Esophagus (tissue), 2 donors: ENCODE data around the gene GGTLC1. TPM values are rescaled to one million over a fixed set of nuclear protein-coding genes. Genes with fewer than 3 reads are reported as not detected.
"Not testable (repeated sequence)": the region's sequence is repeated elsewhere in the genome, so short reads cannot be mapped to it uniquely, and the experiment has no call there.

Source experiments
- H3K27ac ChIP-seq, 2 donors: one replicate each; pipeline ENCODE4 v1.5.1; 2013; ENCODE audit warnings: low read depth in 2 of 2, mild to moderate bottlenecking in 2 of 2, inconsistent platforms in 1 of 2, low read length in 1 of 2, moderate library complexity in 1 of 2
- H3K27me3 ChIP-seq, 2 donors: one replicate each; pipeline ENCODE4 v1.6.1; 2013; ENCODE audit warnings: low read length in 2 of 2, control low read depth in 1 of 2, mild to moderate bottlenecking in 1 of 2; ENCODE audit not compliant: insufficient read depth in 2 of 2, control insufficient read depth in 1 of 2
- H3K36me3 ChIP-seq, 2 donors: one replicate each; pipeline ENCODE4 v1.6.1; 2013; ENCODE audit warnings: low read length in 1 of 2; ENCODE audit not compliant: control insufficient read depth in 2 of 2, insufficient read depth in 2 of 2
- H3K4me1 ChIP-seq, 2 donors: one replicate each; pipeline ENCODE4 v1.6.1; 2013; ENCODE audit warnings: low read length in 1 of 2; ENCODE audit not compliant: control insufficient read depth in 2 of 2, insufficient read depth in 2 of 2
- H3K4me3 ChIP-seq, 2 donors: one replicate each; pipeline ENCODE4 v1.5.1; 2013; ENCODE audit warnings: low read length in 2 of 2, mild to moderate bottlenecking in 2 of 2, low read depth in 1 of 2, moderate library complexity in 1 of 2
- H3K9me3 ChIP-seq, 2 donors: one replicate each; pipeline ENCODE4 v1.6.1; 2013; ENCODE audit warnings: mild to moderate bottlenecking in 2 of 2, low read depth in 1 of 2, low read length in 1 of 2, moderate library complexity in 1 of 2; ENCODE audit not compliant: control insufficient read depth in 2 of 2, insufficient read depth in 1 of 2
- WGBS, 2 donors: extraction: QIAGEN DNeasy Blood & Tissue Kit; methylation state at CpG; one replicate each; pipeline ENCODE4 v1.1.7; 2013; 5-methylcytosine and 5-hydroxymethylcytosine counted together
- polyA plus RNA-seq, 2 donors: library from polyadenylated mRNA; stranded (reverse); fragments of 200-250 nt; gene quantifications; one replicate each; pipeline ENCODE4 v1.2.3, GENCODE V29; 2013
- donor health status: healthy with polysubstance abuse.
- donor health status: Bipolar disorder and iron deficiency.

The GGTLC1 gene
- polyA plus RNA-seq, 2 donors, result not detected

GRCh38 chr20:23995905-23996666 lies 7.5 kb upstream of the GGTLC1 start:
- Histone ChIP-seq H3K27me3 (no peaks in the 10 kb centered on the region), H3K9me3 (no peaks in the 10 kb centered on the region), H3K4me3 (no peak overlapping the region), H3K4me1 (no peaks in the 10 kb centered on the region), H3K36me3 (no peaks in the 10 kb centered on the region), H3K27ac (no peak overlapping the region)
- 46 to 52% methylated on average over 11 of the region's 11 CpGs for WGBS, 2 donors

GRCh38 chr20:23995291-23995690 lies 6.7 kb upstream of the GGTLC1 start:
- H3K36me3 ChIP-seq, H3K27ac ChIP-seq, H3K9me3 ChIP-seq, H3K4me3 ChIP-seq, H3K27me3 ChIP-seq, H3K4me1 ChIP-seq: not testable (repeated sequence)
- WGBS, 2 donors, result 84 to 86% methylated on average over 5 to 6 of the region's 6 CpGs

- WGBS, 2 donors, result 85 to 86% methylated on average over 14 of the region's 14 CpGs
- H3K27ac ChIP-seq, H3K4me1 ChIP-seq, H3K9me3 ChIP-seq, H3K36me3 ChIP-seq, H3K4me3 ChIP-seq, H3K27me3 ChIP-seq: not testable (repeated sequence)
These were observed 5.5 kb upstream of the GGTLC1 start for GRCh38 chr20:23994001-23994633.

DNA sequence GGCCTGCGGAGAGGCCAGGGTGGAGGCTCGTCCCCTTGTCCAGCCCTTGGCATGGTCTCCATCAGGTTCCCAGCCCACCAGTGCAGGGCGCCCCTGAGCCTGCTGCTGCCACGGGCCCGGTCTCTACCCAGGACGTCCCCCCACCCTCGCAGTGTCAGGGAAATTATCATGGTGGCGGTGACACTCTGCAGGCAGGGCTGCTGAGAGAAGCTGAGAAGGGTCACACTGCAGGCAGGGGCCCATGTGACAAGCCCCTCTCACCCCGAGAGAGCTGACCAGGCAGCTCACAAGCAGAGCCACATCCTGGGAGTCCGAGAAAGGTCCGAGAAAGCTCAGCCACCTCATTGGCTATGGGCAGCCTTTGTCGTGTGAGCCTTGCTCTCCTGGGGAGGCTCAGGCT lies 4.9 kb upstream of the GGTLC1 start:
- H3K4me1 ChIP-seq, H3K27me3 ChIP-seq, H3K4me3 ChIP-seq, H3K9me3 ChIP-seq, H3K36me3 ChIP-seq, H3K27ac ChIP-seq: not testable (repeated sequence)
- WGBS, 2 donors, result 83 to 84% methylated on average over 12 of the region's 12 CpGs

GRCh38 chr20:23990296-23990695 lies 1.7 kb upstream of the GGTLC1 start:
- not testable (repeated sequence) for H3K4me3 ChIP-seq, H3K4me1 ChIP-seq, H3K36me3 ChIP-seq, H3K27me3 ChIP-seq, H3K9me3 ChIP-seq, H3K27ac ChIP-seq
- 85% methylated on average over 12 of the region's 12 CpGs for WGBS, 2 donors

- not testable (repeated sequence) for H3K27ac ChIP-seq, H3K27me3 ChIP-seq
- WGBS, 2 donors, result 91 to 94% methylated on average over 4 to 9 of the region's 9 CpGs
These were observed 387 bp upstream of the GGTLC1 start for GRCh38 chr20:23988966-23989365.

DNA sequence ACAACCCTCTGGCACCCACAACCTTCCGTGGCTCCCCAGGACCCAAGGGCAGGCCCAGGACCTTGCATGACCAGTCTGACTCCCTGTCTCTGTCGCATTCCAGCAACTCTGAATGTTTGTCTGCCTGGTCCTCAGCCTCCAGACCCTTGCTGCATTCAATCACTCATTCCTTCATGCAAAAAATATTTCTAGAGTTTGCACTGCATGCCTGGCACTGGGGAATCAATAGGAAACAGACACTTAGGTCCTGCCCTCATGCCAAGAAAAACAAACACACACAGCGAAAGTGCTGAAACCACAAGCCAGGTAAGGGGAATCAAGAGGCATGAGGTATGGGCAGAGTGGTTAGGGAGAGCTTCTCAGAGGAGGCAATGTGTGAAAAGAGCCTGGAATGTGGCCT lies 1.9 kb downstream of the GGTLC1 start:
- 52 to 78% methylated on average over 1 to 3 of the region's 3 CpGs for WGBS, 2 donors
- not testable (repeated sequence) for H3K27ac ChIP-seq, H3K4me3 ChIP-seq, H3K9me3 ChIP-seq, H3K27me3 ChIP-seq, H3K36me3 ChIP-seq, H3K4me1 ChIP-seq

More at GRCh38 chr20:23988966-23989365, 387 bp upstream of the GGTLC1 start:
- not testable (repeated sequence) for H3K4me1 ChIP-seq, H3K4me3 ChIP-seq, H3K9me3 ChIP-seq, H3K36me3 ChIP-seq

- WGBS, 2 donors, result 93 to 95% methylated on average over 14 of the region's 14 CpGs
- H3K4me3 ChIP-seq, H3K4me1 ChIP-seq, H3K9me3 ChIP-seq, H3K27me3 ChIP-seq, H3K36me3 ChIP-seq, H3K27ac ChIP-seq: not testable (repeated sequence)
These were observed 2.3 kb downstream of the GGTLC1 start for GRCh38 chr20:23986310-23986709.

DNA sequence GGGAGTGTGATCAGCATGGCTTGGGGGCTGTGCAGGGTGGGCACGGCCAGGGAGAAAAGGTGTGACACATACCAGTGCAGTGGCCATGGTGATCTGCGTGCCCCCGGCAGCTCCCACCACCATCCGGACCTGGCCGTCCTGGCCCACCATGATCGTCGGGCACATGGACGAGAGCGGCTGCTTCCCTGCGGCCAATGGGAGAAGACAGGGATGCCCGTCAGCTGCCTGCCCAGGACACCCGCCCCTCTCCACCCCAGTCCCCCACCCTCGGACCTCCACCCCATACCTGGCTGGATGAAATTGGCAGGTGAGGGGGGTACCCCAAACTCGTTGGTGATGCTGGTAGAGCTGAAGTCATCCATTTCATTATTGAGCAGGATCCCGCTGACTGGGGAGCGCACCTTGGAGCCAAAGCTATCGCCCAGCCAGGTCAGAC lies 2.8 kb downstream of the GGTLC1 start:
- H3K4me3 ChIP-seq, H3K4me1 ChIP-seq, H3K27me3 ChIP-seq, H3K9me3 ChIP-seq, H3K27ac ChIP-seq, H3K36me3 ChIP-seq: not testable (repeated sequence)
- 91 to 93% methylated on average over 15 to 17 of the region's 17 CpGs for whole genome bisulfite sequencing, 2 donors
